SH-SY5Y (cell line): Measurements from ENCODE around the gene TANGO2.

ENCODE experiments used
- GATA2 ChIP-seq: IDR thresholded peaks from 2 replicates; pipeline ENCODE4 v1.6.1; 2011; ENCODE audit warnings: mild to moderate bottlenecking, low read depth, low read length
- GATA3 ChIP-seq: IDR thresholded peaks from 2 replicates; pipeline ENCODE4 v1.6.1; 2011; ENCODE audit warnings: low read depth, mild to moderate bottlenecking, low read length, moderate library complexity

- TF ChIP-seq GATA2, result no peak
- TF ChIP-seq GATA3, result no peak
These were observed 78.3 kb downstream of the TANGO2 start for GRCh38 chr22:20099099-20099711.
